Astrocyte (in vitro differentiated cells and primary cell): Measurements from ENCODE around the gene DUSP28. TPM values are rescaled to one million over a fixed set of nuclear protein-coding genes. Genes with fewer than 3 reads are reported as not detected.

ENCODE experiments used
- DNase-seq: peaks from one replicate; pipeline ENCODE4 v3.0.0-alpha.2; 2010; ENCODE audit warnings: low read depth
- FAIRE-seq: peaks from 2 replicates; lab custom pipeline; 2011; peaks lifted over from hg19 to GRCh38; lab: Jason Lieb, UNC
- H2AFZ ChIP-seq: 2 replicates; pipeline ENCODE4 v1.6.0; 2012; ENCODE audit warnings: low read depth, low read length, inconsistent platforms
- H3K27ac ChIP-seq: 2 replicates; pipeline ENCODE4 v1.5.1; 2011; ENCODE audit warnings: low read depth, low read length, inconsistent platforms
- H3K27me3 ChIP-seq: 2 replicates; pipeline ENCODE4 v1.6.0; 2011; ENCODE audit warnings: low read length, inconsistent platforms; ENCODE audit not compliant: insufficient read depth
- H3K36me3 ChIP-seq: 2 replicates; pipeline ENCODE4 v1.5.1; 2011; ENCODE audit warnings: low read length, inconsistent platforms; ENCODE audit not compliant: insufficient read depth
- H3K4me1 ChIP-seq: 2 replicates; pipeline ENCODE4 v1.5.1; 2011; ENCODE audit warnings: low read length, inconsistent platforms; ENCODE audit not compliant: insufficient read depth
- H3K4me2 ChIP-seq: 2 replicates; pipeline ENCODE4 v1.6.0; 2012; ENCODE audit warnings: low read length, inconsistent platforms
- H3K4me3 ChIP-seq: 2 replicates; pipeline ENCODE4 v1.5.1; 2011; ENCODE audit warnings: low read depth, mild to moderate bottlenecking, low read length, inconsistent platforms; ENCODE audit not compliant: insufficient read depth
- H3K79me2 ChIP-seq: 2 replicates; pipeline ENCODE4 v1.6.0; 2012; ENCODE audit warnings: mild to moderate bottlenecking, low read length, inconsistent platforms; ENCODE audit not compliant: insufficient read depth
- H3K9ac ChIP-seq: 2 replicates; pipeline ENCODE4 v1.6.0; 2012; ENCODE audit warnings: mild to moderate bottlenecking, low read length, inconsistent platforms
- H3K9me3 ChIP-seq: 2 replicates; pipeline ENCODE4 v1.5.1; 2012; ENCODE audit warnings: low read depth, mild to moderate bottlenecking, low read length, inconsistent platforms; ENCODE audit not compliant: insufficient read depth
- H4K20me1 ChIP-seq: 2 replicates; pipeline ENCODE4 v1.6.0; 2012; ENCODE audit warnings: low read length, inconsistent platforms; ENCODE audit not compliant: insufficient read depth
- H3K27ac Mint-ChIP-seq: one replicate; pipeline ENCODE4 v1.8.0; 2021; ENCODE audit warnings: mild to moderate bottlenecking, mixed read lengths; ENCODE audit not compliant: unreplicated experiment
- H3K27me3 Mint-ChIP-seq: one replicate; pipeline ENCODE4 v1.8.0; 2021; ENCODE audit warnings: low read depth, mixed read lengths; ENCODE audit not compliant: unreplicated experiment
- H3K36me3 Mint-ChIP-seq: one replicate; pipeline ENCODE4 v1.8.0; 2021; ENCODE audit warnings: low read depth, mixed read lengths; ENCODE audit not compliant: unreplicated experiment
- H3K4me1 Mint-ChIP-seq: one replicate; pipeline ENCODE4 v1.8.0; 2021; ENCODE audit warnings: low read depth, mixed read lengths; ENCODE audit not compliant: unreplicated experiment
- H3K4me3 Mint-ChIP-seq: one replicate; pipeline ENCODE4 v1.8.0; 2021; ENCODE audit warnings: mild to moderate bottlenecking, moderate library complexity, mixed read lengths; ENCODE audit not compliant: unreplicated experiment
- H3K9me3 Mint-ChIP-seq: one replicate; pipeline ENCODE4 v1.8.0; 2021; ENCODE audit warnings: mild to moderate bottlenecking, mixed read lengths; ENCODE audit not compliant: unreplicated experiment
- CTCF ChIP-seq: IDR thresholded peaks from 2 replicates; pipeline ENCODE4 v1.5.1; 2011; ENCODE audit warnings: low read depth, mild to moderate bottlenecking, inconsistent platforms, low read length, moderate library complexity; ENCODE audit not compliant: insufficient read depth
- EZH2 ChIP-seq: IDR thresholded peaks from 2 replicates; pipeline ENCODE4 v1.6.1; 2012; ENCODE audit warnings: mild to moderate bottlenecking, low read length, inconsistent platforms; ENCODE audit not compliant: insufficient read depth
- total RNA-seq: library from RNA; stranded (reverse); gene quantifications from 2 replicates; pipeline ENCODE4 v1.2.1, GENCODE V29; 2021

Gene DUSP28
- total RNA-seq, 1 donor from 2014 or later: 4.1 TPM

GRCh38 chr2:240565333-240566202 is 5.4 kb downstream of the DUSP28 start:
- no peak for FAIRE-seq
- H3K27me3 Mint-ChIP-seq: no peaks in the 10 kb centered on the region

DNA sequence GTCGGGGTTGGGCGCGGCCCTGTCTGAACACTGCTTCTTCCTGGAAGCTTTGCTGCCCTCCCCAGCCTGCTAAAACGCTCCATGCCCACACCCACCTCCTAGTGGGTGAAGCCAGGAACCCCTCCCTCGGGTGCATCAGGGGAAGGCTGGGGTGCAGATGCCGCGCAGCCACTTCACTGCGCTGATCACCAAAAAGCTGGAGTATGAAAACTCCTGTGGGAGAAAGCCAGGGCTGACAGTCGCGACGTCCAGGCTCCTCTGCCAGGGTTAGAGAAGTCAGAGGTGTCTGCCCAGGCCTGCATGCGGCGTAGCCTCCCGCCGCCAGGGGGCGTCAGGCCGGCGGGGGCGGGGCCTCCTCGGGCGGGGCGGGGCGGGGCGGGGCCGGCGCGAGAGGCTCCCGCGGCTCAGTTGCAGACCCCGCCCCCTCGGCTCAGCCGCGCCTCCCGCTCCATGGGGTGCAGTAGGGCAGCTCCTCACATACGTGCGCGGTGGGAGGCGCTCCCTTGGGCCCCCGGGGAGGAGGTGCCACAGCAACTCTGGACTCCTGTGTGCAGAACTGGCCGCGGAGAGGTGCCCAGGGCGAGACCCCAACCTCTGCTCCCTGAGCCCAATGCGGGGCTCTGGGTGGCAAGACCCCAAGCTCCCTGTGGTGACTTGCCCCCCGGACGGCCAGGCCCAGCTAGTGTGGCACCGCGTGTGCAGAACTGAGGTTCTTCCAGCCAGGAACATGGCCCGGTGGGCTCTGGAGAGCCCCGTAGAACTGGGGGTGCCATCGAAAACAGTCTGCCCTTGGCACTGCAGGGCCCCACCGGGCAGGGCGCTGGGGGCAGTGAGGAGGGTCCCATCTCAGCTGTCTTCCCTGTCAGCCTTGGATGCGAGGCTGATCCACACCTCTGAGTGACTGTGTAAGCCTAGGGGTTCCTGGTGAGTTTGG is 6.3 kb downstream of the DUSP28 start:
- Mint-ChIP-seq H3K4me3 (peak overlapping the region; percentile 91), H3K9me3 (no peaks in the 10 kb centered on the region), H3K27ac (no peak overlapping the region), H3K27me3 (no peaks in the 10 kb centered on the region), H3K36me3 (no peaks in the 10 kb centered on the region), H3K4me1 (peaks cover 16% of the 10 kb centered on the region)
- FAIRE-seq (no peak), DNase-seq (peak; percentile 51)
- TF ChIP-seq CTCF (peak; percentile 20), EZH2 (no peak)
- H3K27ac ChIP-seq: no peak overlapping the region
- H3K27me3 ChIP-seq: no peaks in the 10 kb centered on the region
- H3K4me3 ChIP-seq: no peak overlapping the region
- H3K9me3 ChIP-seq: no peaks in the 10 kb centered on the region
- no peaks in the 10 kb centered on the region for H3K36me3 ChIP-seq
- peaks cover 29% of the 10 kb centered on the region for H3K4me1 ChIP-seq
- H2AFZ ChIP-seq: peak overlapping the region; percentile 62
- peaks cover 25% of the 10 kb centered on the region for H4K20me1 ChIP-seq
- peak overlapping the region; percentile 39 for H3K9ac ChIP-seq
- peaks cover 7% of the 10 kb centered on the region for H3K79me2 ChIP-seq
- H3K4me2 ChIP-seq: peak overlapping the region; percentile 97

More at GRCh38 chr2:240565333-240566202, 5.4 kb downstream of the DUSP28 start:
- H3K9me3 ChIP-seq: no peaks in the 10 kb centered on the region
- no peak overlapping the region for H3K4me3 ChIP-seq
- H3K36me3 ChIP-seq: no peaks in the 10 kb centered on the region
- Mint-ChIP-seq H3K4me1 (peaks cover 18% of the 10 kb centered on the region), H3K4me3 (peak overlapping the region; percentile 8), H3K36me3 (no peaks in the 10 kb centered on the region), H3K27ac (peak overlapping the region; percentile 79), H3K9me3 (no peaks in the 10 kb centered on the region)
- peaks cover 32% of the 10 kb centered on the region for H3K4me1 ChIP-seq
- H3K79me2 ChIP-seq: peaks cover 7% of the 10 kb centered on the region
- H2AFZ ChIP-seq: peak overlapping the region; percentile 62
- no peaks in the 10 kb centered on the region for H3K27me3 ChIP-seq
- H3K27ac ChIP-seq: no peak overlapping the region
- DNase-seq: peak; percentile 54
- H3K9ac ChIP-seq: peak overlapping the region; percentile 39
- H3K4me2 ChIP-seq: peak overlapping the region; percentile 70
- no peak for TF ChIP-seq CTCF
- no peak for TF ChIP-seq EZH2
- H4K20me1 ChIP-seq: peaks cover 16% of the 10 kb centered on the region
